Stimulated activated CD4-positive, alpha-beta T cell treated with anti-CD3 and anti-CD28 coated beads, TNF-alpha, amount 100 ng/mL, for 1 hour (primary cell): ENCODE data around the gene MAEA.
"Not testable (repeated sequence)": the region's sequence is repeated elsewhere in the genome, so short reads cannot be mapped to it uniquely, and the experiment has no call there.

ENCODE experiments used
- DNase-seq, 3 donors: peaks; one replicate each; pipeline ENCODE4 v3.0.0-alpha.2; 2020; ENCODE audit warnings: low read depth in 3 of 3, low spot score in 1 of 3

MAEA gene

DNA sequence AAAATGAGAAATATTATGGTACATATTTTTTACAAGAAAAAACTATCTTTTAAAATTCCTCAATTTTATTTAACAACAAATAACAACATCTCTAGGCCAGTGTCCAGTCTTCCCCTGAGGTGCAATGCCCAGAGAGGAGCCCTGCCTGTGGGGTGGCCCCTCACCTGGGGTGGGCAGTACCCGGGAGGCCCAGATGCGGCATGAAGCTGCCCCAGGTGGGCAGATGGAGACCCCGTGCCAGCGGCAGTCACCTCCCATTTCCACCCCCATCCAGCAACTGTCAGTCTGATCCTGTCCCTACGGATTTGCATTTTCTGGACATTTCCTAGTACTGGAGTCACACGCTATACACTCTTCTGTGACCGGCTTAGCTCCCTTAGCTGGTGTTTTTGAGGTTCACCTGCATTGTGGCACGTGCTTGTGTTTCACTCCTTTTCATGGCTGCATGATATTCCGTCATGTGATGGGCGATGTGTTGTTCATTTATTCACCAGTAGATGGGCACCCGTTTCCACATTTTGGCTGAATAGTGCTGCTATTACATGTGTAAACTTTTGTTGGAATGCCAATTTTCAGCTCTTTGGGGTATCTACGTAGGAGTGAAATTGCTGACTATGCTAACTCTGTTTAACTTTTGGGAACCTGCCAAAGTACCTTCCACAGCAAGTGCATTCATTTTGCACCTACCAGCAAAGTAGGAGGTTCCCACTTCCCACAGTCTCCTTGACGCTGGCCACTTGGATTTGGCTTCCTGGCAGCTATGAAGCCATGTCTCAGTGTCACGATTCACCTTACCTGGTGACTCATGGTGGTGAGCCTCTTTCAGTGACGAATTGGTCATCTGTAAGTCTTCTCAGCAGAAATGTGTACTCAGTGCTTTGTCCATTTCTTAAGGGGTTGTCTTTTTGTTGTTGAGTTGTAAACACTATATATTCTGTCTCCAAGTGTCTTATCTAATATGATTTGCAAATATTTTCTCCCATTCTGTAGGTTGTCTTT, 11.7 kb upstream of the MAEA start:
- DNase-seq: no peak

DNA sequence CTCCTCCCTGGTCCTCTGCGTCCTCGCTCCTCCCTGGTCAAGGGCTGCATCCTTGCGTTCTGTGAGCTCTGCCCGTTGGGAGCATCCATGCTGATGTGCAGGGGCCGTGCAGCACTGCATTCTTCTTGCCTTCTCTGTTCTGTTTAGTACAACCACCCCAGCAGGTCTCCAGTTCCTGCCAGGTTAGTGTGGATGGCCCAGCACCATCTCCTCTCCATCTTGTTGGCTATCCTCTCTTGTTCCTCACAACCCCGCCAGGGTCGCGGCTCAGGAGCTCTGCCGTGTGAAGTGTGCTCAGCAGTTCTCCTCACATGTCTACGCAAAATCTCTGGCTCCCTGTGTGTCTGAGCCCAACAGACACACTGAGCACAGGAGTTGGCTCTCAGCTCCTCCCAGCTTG, 10.4 kb upstream of the MAEA start:
- no peak for DNase-seq

DNA sequence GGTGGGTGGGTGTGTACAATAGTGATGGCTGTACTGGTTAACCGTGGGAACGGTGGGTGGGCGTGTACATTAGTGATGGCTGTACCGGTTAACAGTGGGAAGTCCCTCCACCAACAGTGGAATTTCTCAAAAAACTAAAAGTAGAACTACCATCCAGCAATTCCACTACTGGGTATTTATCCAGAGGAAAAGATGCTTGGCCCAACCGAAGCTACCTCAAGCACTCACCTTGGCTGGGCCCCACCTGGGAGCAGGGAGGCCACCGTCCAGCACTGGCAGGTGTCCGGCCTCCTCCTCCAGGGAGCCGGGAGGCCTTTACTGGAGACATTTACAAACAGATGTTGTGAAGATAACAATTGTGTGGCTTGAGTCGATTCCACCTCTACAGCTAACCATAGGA, 6.0 kb upstream of the MAEA start:
- no peak for DNase-seq

DNA sequence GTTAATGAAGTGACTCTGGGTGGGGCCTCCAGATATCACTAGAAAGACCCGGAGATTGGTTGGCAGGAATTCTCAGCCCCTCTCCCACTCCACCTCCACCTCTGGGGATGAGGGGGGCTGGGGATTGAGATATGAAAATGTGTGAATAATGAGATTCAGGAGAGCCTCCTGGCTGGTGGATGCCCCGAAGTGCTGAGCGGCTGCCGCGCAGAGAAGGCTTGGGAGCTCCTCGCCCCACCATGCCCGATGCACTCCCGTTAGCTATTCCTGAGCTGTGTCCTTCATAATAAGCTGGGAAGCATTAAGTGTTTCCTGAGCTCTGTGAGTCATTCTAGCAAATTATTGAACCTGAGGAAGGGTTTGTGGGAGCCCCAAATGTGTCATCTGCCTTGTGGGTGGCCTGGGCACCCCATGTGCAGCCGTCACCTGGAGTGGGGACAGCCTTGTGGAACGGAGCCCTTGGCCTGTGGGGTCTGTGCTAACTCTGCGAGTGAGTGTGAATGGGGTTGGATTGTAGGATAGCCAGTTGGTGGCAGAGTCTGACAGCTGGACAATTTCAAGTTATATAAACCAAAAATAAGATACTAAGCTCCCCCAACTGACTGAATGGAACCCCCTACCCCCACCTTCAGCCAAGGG, 4.4 kb upstream of the MAEA start:
- DNase-seq: no peak

DNA sequence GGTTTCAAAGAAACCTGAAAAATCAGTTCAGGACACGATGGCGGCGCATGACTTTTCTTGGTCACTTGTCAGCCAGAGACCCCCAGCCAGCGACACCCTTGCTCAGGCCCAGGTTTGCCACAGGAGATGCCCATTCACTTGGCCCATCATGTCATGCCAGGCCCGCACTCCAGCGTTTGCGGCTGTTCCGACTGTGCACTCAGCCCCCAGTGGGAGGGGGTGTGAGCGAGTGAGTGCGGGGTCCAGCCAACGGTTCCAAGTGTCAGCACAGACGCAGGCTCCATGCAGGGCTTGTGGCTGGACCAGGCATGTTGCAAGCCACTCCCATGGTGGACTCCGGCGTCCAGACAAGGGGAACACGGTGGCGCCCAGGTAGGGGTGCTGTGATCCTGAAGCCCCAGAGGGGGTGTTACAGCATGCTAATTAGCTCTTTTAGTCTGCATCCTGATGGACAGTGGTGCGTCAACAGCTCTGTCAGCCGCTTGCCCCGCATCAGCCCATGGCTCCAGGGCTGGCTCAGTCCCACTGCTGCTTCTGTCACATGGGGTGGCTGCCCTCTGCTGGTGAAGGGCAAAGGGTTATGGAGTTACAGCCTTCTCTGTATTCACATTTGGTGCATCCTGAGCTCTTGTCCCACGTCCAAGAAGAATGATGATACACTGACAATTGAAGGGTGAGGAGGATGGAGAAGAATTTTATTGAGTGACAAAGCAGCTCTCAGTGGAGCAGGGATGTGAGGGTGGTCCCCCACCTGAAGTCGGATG, 3.7 kb upstream of the MAEA start:
- no peak for DNase-seq

DNA sequence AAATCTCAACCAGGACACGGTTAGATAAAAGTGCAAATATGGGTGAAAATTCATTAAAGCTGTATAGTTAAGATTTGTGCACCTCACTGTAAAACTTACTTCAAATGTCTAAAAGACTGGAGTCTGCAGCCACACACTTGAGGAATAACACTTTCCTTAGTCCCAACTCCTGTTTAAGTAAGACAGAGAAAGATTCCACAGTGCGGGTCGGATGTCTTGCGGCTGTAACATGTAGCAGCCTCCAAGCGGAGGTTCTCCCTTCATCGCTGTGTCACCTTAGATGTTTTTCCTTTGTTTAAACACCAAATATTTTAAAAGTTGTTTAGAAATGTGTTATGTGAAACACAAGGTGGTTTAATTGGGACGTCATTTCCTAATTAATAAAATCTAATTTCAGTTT, 905 bp upstream of the MAEA start:
- DNase-seq: no peak

DNA sequence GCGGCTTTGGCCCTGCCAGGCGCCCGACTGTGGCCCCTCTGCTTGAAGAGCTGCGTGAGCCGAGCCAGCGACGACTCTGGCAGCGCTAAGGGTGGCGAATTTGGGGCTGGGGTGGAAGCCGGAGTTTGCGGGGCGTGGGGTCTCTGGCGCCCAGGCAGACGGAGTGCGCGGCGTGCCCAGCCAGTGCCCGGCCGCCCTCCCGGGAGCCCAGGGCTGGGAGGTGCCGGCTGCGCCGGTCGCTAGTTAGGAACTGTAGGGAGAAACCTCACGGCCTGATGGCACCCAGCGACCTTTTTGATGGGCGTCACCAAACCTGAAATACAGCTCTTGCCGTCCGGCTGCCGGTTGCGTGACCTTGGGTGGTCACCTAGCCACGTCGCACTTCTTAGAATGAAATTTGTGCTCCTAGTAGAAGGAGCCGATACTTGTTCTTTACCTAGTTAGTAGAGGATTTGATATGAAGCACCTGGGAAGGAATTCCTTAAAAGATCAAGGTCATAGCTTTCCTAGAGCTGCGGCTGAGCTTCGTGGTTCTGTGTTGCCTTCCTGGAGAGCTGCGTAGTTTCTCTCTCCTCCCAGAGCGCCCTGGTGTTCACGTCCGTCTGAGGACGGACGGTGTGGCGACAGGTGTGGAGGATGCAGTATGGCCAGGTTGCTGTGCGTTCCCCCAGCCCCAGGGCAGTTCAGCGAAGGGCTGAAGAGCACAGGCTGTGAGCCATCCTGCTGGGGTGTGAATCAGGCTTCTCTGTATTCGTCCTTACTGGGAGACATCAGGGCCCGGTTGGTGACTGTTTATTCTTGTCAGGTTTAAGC, 680 bp downstream of the MAEA start:
- DNase-seq: no peak

DNA sequence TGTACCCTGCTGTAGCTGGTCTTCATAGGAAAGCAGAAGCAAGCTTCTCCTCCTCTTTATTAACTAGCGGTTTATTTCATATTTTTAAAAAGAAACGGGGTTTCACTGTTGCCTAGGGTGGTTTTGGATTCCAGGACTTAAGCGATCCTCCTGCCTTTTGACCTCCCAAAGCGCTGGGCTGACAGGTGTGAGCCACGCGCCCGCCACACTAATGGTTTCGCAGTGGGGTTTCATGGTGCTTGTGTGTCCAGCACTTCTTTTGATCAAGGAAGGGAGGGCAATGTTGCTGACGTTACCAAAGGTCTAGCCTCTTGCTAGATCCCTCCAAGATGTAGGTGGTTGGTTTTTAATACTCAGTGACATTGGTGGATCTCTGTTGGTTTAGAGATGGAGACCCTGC, 1.4 kb downstream of the MAEA start:
- DNase-seq: no peak

DNA sequence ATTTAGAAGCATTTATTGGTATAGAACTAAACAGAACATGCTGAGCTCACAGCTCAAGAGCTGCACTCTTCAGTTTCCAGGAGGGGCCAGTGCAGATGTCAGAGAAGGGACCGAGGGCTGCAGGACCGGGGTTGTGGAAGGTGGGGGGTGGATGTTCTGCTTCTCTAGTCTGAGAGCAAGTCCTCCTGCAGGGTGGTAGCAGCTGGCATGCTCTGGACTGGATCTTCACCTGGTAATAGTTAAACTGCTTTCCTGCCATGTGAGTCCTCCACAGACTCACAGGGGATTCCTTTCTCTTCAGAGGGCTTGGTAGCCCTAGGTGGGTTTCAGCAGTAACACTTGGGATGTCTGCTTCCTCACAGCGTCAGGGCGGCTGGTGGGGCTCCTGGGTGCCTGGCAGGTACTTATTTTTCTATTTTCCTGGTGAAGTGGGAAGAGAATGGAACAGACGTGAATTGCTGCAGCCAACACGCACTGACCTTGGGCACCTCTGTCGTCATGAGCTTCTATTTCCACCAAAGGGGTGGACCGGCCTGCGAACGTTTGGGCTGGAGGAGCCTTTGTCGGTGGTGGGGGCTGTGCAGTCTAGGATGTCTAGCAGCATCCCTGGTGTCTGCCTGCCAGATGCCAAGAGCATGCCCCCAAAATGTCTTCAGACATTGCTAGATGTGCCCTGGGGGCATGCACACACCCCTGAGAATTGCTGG, 2.5 kb downstream of the MAEA start:
- DNase-seq: no peak

DNA sequence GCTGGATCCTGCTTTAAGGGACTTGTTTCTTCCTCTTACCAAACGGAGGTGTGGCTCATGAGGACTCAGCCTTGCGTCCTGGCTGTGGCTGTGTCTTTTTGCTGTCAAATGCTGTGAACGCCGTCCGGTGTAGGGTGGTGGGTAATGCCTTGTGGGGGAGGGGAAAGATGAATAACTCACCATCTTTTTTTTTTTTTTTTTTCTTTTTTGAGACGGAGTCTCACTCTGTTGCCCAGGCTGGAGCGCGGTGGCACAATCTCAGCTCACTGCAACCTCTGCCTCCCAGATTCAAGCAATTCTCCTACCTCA, 3.0 kb downstream of the MAEA start:
- DNase-seq: not testable (repeated sequence)

DNA sequence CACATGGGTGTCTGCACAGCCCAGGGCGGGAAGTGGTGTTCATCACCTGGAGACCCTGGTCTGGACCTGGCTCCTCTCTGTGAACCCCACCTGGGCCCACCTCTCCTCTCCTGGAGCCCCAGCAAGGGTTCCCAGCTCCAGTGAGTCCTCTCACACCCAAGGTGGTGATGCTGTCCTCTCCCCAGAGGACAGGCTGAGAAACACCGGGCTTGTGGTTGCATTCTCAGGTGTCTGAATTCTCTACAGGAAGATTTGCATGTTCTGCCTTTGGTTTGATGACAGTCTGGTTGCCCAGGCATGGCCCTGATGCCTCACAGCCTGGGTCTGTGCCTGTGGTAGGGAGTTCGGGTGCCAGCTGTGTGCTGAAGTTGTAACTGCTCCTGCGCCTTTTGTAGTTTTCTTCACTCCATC, 3.8 kb downstream of the MAEA start:
- no peak for DNase-seq

DNA sequence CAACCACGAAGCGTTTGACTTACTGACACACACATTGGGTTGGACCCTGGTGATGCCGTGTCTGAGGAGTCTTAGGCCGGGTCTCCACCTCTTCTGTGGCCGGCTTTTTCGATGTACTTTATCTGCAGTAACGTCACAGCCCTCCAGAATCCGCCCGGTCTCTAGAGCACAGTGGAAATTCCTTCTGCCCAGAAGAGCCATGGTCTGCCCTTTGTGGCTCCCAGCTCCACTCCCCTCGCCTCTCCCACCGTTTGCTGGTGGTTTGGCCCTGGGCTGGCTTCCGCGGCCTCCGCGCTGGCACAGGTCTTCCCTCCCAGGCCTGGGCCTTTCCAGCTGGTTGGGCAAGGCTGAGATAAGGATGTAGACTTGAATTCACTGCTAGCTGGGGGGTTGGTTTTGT, 4.3 kb downstream of the MAEA start:
- DNase-seq: no peak

DNA sequence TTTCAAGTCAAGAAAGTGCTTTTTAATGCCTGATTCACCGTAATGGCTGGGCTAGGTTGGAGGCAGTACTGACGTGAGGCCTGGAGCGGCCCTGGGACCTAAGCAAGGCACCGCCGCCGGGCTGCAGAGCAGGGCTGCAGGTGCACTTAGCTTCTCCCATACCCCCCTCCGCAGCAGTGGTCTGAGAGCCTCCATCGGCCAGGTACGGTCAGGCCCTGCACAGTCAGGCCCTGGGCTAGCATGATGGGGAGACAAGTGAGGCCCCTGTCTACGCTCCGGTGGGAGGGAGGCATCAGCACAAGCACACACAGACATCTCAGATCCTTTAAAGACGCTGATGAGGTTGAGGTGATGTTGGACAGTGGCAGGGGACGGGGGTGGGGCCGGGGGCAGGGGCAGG, 4.7 kb downstream of the MAEA start:
- DNase-seq: no peak

DNA sequence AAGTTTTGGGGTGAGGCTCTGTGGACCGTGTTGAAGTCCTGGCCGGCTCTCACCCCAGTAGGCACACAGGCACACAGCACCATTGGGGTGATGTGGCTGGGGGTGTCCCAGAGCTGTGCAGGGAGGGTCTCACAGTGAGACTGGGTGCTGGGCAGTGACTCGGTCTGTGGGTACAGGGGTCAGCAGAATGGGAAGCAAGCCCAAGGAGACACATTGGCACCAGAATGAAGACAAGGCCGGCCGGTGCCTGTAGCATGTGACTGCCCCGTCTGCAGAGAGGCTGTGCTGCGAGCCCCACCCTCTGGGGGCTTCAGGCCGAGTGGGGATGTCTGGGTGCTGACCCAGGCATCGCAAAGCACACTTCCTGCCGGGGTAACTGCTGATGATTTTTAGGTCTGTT, 5.2 kb downstream of the MAEA start:
- no peak for DNase-seq

DNA sequence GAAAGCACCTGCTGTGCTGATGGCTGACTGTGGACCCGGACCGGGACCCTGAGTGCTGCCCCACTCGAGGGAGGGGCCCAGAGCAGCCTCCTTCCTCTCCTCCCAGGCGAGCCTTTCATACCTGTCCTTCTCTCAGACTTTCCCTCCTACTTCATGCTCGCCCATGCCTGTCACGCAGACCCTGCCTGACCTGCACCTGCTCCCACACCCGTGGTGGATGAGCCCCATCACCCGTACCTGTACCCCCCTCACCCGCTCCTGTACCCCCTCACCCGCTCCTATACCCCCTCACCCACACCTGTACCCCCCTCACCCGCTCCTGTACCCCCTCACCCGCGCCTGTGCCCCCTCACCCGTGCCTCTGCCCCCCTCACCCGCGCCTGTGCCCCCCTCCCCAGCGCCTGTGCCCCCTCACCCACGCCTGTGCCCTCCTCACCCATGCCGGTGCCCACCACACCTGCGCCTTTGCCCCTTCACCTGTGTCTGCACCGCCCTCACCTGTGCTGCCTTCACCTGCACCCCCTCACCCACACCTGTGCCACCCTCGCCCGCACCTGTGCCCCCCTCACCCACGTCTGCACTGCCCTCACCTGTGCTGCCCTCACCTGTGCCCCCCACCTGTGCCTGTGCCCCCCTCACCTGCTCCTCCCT, 5.8 kb downstream of the MAEA start:
- no peak for DNase-seq

DNA sequence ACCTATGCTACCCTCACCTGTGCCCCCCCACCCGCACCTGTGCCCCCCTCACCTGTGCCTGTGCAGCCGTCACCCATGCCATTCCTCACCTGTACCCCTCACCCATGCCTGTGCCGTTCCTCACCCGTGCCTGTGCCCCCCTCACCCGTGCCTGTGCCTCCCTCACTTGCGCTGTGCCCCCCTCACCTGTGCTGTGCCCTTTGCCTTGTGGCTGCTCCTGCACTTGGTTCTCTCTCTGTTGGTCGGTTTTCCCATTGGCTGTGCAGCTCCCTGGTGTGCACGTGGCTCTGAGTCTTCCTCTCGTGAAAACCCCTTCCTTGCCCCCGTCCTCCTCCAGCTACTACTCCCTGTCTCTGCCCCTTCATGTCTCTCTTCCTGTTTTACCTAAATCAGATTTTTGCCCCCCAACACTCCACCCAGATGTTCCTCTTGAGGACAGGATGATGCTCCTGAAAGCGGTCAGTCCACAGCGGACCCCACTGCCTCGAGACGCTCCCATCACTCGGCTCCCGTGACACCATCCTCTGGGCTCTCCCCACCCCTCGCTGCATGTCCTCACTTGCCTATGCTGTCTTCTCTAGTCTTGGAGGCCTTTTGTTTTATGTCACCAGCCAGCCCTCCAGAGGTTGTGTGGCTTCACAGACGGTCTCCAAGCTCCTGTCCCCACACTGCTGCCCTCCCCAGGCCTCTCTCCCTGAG, 6.8 kb downstream of the MAEA start:
- DNase-seq: no peak

DNA sequence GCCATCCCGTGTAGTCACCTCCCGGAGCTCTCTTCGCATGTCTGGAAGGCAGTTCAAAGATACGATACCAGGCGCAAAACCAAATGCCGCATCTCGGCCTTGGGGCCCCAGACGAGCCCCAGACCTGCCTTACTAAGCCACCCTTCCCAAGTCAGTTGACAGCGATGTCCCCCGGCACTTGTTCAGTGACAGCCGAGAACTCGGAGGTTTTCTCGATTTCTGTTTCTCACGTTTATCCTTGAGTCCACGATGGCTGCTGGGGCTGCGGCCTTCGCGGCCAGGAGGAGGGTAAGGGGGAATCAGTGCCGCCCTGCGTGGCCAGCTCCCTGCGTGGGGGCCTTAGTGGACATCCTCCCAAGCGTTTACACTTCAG, 7.3 kb downstream of the MAEA start:
- DNase-seq: no peak

DNA sequence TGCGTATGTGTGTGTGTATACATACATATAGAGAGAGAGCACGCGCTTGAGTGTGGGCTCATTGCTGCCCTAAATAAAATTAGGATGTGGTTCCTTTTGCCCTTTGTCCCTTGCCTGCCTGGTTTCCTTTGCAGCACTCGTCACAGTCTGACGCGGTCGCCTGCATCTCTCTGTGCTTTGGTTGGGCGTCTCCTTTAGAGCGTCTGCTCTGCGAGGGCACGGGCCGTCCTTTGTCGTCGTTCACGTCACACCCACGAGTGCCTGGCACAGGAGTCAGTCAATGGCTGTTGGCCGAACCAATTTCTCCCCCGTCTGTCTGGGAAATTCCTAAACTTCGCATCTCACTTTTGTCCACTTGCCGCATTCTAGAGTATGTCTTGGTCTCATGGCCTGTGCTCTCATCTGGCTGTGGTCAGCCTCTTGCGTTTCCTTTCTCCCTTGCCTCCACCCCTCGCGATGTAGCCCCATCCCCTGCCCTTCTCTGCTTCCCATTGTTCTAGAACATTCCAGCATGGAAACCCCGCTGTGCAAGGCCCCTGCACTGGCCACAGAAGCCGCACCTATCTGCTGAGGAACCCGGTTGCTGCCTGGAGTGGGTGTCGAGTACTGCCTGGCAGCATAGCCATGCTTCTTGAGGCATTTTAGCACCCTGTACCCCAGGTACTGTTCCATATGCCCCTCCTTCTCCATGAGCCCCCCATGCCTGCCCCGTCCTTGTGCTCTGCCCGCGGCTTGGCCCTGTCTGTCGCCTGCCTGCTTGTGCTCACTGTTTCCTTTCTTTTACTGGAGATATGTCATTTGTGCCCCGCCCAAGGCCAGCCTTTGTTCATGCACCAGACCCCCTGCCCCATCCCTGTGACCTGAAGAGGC, 8.0 kb downstream of the MAEA start:
- no peak for DNase-seq

DNA sequence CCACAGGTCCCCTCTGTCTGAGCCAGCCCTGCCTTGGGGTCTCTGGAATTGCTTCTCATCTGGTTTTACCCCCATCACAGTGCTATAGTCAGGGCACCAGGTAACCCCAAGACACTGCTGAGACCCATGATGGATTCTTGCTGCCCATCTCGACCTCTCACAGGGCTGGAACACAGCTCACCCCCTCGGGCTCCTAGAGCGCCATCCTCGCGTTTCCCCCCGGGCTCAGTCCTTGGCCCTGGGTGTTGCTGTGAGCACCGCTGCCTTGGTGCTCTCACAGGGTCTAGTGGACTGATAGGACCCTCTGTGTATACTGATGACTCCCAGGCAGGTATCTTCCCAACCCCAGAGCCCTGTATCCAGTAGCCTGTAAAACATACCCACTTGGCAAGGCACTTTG, 8.8 kb downstream of the MAEA start:
- DNase-seq: no peak
